UCSD-AML1 (cell line): ENCODE measurements around the gene KRT86.
A peak's percentile ranks its signal among the peaks of the same experiment; 100 is the strongest.
"Not testable (repeated sequence)": the region's sequence is repeated elsewhere in the genome, so short reads cannot be mapped to it uniquely, and the experiment has no call there.

Source experiments
- DNase-seq: peaks from one replicate; lab custom pipeline; 2025; ENCODE audit not compliant: unreplicated experiment; lab: John Stamatoyannopoulos, UW

The KRT86 gene

DNA sequence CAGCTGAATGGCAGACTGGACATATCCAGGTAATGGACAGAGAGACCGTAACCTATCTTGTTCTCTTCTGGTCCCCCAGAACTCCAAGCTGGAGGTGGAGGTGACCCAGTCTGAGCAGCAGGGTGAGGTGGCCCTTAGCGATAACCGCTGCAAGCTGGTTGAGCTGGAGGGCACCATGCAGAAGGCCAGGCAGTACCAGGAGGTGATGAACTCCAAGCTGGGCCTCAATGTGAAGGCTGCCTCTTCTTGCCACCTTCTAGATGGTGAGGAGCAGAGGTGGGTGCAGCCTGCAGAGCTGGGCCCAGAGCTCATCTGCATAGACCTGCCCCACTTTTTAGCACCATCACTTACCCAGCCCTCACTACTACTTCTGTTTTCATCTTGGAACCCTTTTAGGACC is 7.2 kb upstream of the KRT86 start:
- DNase-seq, result no peak

DNA sequence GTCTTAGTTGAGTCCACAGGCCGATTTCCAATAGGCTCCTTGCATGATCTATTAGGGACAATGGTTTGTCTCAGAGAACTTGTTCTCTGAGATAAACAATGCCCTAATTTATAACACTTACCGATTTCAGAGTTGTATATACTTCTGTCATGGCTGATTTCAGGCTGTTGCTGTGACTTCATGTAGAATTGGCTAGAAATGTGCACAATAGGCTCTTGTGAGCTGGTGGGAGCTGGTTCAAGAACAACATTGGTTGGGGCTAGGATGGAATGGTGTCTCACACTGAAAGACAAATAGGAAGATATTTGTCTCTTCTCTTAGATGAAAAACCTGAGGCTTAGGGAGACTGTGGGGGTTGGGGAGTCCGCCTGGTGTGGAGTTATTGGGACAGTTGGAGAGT is 6.7 kb upstream of the KRT86 start:
- no peak for DNase-seq

DNA sequence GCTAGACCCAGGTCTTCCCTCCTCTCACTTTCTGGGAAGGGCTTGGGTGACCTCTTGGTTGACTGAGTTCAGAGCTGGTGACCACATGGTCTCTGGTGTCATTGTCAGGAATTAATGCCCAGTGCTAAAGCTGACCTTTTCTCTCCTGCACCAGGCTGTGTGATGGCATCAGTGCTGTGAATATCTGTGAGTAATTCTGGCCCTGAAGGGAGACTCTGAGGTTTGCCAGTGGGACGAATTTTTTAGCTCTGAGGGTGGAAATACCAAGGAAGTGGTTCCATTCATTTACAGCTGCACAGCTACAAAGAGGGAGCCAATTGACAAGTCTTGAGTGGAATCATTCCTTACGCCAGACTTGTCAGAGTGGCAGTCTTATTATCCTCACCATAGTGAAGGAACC is 6.2 kb upstream of the KRT86 start:
- no peak for DNase-seq

DNA sequence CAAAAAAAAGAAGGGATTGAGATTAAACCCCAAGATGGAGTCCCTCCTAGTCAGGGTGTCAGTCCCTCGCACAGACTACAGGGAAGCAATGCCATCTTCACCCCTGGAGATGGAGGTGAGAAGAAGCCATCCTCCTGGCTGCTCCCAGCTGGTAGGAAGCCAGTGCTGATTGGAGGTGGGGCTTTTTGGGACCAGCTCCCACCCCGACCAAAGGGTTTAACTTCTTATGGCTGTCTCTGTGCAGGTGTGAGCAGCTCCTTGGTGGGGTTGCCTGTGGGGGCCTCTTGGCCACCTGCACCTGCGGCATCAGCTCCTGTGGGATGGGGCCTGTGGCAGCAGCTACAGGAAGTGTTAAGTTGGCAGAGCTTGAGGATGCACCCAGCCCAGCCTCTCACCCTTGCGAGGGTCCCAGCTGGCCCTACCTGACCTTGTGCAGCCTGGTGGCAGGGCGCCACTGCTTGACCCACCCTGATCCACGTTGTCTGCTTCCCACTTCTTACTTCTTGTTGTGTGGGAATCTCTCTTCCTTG is 3.8 kb upstream of the KRT86 start:
- no peak for DNase-seq

DNA sequence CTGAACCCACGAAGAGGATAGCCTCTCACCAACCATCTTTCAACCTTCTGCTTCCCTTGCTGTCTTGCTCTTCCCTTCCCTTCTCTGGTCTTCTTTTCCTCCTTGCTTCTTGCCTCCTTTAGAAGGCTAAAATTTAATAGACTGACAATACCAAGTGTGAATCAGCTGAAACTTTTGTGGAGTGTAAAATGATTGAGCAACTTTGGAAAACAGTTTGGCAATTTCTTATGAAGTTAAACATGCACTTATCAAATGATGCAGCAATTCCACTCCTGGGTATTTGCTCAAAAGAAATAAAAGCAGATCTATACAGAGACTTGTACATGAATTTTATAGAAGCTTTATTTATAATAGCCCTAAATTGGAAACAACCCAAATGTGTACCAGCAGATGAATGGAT is 3.3 kb upstream of the KRT86 start:
- DNase-seq, result no peak

DNA sequence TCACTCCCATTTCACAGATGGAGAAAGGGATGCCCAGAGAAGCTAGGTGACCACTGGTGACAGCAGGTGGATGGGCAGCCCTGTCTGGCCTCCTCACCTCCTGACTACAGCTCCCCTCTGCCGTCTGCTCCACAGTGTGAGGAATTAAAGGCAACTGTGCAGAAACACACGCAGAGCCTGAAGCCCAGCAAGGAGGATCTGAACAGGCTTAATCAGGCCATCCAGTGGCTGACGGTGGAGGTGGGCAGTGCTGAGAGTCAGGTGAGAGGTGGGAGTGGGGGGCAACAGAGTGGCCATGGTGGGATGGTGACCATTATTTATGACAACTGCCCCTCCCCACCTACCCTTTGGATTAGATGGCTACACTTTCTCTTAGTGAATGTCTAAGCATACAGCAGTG is 1.2 kb downstream of the KRT86 start:
- no peak for DNase-seq

DNA sequence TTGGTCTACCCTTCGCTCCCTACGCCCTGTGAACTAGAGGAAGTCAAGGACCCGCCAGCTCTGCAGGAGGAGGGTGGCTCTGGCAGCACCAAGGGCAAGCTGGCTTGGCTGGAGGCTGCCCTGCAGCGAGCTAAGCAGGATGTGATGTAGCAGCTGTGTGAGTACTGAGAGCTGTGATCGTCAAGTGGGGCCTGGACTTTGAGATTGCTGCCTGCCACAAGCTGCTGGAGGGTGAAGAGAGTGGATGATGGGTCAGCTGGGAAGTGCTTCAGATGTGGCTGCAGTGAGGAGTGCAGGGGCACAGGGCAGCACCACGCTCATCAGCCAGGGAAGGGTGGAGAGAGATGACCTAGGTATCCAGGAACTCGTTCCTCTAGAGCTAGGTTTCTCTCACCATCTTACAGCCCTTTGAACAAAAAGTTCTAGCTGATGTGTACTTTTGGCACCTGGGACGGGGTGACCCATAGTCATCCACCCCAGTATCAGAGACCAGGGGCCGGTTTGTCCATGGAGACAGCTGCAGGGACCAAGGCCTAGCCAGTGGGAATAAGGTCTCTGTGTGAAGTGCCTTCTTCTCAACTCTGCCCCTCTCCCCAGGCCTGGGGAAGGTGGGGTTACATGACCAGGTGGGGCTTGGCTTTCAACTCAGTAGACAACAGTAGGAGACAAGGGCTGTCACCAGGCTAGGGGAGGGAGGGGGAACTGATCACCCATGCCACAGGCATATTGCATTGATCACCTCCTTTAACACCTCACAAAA is 3.2 kb downstream of the KRT86 start:
- peak; percentile 47 for DNase-seq

DNA sequence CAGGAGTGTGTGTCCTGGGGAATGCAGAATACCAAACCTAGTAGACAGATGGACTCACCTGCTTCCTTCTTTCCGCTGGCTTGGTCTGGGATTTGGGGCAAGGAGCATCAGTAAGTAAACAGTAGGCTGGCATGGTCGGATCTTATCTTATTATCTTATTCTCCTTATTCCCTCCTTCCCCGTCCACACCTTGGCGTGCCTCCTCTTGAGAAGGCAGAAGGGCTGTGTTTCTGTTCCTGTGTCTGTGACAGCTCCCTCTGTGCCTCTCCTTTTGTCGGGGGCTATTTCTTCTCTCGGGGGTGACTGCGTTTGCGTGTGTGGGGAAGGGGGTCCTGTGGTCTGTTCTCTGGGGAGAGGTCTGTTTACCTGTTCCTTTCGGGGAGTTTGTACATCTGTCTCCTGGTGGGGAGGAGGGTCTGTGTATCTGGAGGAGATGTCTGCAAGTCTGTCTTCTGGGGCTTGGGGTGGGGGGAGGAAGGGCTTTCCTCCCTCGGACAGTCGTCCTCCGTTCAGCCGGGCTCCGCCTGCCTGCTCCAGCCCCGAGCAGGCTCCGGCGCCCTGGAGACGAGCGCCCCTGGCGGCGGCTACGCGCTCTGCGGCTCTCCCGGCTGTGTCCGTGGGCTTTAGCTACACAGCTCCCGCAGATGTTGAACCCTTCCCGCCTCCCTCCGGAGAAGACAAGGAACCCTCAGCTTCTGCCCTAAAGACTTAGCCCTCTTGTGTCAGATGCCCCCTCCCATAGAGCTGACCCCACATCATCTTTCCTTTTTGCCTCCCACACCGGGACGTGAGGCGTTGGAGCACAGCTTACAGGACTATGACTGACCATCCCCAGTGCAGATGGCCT is 4.4 kb downstream of the KRT86 start:
- peak; percentile 84 for DNase-seq

DNA sequence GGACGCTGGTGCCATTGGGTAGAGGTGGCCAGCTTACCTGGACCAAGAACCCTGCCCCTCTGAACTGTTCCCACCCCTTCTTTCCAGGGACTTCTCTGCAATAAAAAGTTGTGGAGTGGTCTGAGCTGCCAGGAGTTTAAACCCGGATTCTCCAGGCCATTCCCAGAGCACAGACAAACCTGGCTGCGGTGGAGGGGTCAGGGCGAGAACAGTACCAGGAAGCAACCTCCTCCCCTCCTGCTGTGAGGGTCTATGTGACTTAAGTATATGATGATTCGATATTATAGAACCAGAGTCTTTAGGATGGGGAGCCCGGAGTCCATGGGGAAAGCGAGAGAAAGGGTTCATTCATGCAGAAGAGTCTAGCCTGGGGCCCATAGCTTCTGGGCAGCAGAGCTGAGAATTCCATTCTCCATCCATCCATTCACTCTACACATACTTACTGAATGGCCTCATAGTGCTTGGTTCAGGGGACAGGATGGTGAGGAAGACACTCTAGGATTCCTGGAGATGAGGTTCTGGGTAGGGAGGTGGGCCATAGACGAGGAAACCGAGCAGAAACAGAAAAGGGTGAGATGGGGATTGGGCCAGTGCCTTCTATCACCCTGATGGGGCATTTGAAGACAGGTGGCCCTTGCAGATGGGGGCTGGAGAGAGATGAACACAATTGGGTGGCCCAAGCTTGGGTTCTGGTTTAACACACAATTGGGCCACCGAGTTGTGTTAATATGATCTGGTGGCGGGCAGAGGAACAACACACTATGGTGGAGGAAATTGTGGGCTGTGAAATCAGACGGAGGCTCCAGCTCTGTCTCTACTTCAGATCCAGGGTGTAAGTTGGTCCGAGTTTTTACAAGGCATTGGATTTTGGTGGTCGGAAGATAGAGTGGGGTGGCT is 5.2 kb downstream of the KRT86 start:
- no peak for DNase-seq

DNA sequence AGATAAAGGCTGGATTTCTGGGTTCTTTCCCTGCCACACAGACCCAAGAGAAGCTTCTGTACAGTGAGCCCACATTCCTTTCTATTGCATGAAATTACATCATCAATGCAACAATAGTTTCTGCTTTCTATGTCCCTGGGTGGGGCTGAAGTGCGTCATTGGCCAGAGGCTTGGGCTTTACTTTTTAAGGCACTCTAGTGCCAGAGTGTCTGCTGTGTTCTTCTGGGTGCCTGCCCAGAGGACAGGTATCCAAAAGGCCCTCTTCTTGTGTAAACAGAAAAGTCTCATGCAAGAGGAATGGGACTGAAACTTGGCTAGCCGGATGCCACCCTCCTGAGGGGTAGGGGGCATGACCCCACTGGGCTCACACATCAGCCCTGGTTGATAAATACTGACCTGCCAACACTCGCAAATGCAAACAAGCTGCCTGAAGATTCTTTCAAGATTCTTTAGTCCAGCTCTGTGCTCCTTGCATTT is 5.9 kb downstream of the KRT86 start:
- DNase-seq, result peak; percentile 55

DNA sequence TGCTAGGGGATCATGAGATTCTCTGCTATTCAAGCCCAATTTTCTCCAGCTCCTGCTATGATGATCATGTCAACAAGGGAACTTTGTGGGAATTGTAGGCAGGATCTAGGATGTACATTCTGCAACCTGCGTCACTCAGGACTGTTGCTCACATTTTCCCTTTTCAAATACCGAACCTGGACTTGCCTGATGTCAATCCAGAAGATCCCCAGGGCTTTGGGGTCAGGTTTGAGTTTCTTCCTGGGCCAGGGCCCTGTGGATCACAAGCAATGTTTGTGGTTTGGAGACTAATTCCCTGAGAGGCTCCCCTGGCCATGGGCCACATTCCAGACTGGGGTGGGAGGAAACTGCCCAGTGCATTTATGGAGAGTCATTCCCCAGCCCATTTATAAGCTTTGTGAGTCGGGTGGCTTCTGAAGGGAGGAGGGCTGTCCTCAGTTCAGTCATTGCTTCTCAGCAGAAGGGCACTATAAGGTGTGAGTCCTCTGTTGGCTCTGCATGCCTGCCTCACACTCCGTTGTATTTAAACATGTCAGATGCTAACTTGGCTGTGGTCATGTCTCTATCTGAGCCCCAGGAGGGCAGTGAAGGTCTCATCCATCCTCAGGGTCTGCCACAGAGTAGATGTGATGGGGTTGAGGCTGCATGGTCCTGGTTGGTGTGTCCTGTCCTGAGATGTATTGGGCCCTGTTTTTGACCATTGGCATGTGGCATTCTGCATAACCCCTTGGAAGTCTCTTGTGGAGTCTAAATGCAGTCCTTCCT is 6.5 kb downstream of the KRT86 start:
- DNase-seq, result no peak

DNA sequence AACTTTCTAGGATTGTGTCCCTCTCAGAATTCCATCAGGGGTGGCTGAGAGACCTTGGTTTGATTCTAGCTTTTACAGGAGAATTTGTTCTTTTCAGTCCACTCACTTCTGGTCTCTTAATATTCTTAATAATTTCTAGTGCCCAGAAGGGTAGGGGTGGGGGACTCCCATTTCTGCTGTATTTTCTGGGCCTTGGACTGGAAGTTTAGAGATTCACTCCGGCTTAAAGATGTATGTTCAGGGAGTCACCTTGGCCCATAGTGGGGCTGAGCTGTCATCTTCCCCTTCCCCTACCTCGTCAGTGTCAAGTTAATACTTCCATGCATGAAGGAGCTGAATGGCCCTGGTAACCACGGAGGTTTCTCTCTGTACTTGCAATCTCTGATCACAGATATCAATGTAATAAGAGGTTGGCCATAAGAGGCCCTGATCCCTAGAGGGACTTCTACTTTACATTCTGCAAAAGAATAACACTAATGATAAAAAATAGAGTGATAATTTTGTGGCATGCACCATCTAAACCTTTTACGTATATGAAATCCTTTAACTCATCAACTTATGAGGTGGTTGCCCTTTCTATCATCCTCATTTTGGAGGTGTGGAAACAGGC is 10.2 kb downstream of the KRT86 start:
- DNase-seq, result no peak

DNA sequence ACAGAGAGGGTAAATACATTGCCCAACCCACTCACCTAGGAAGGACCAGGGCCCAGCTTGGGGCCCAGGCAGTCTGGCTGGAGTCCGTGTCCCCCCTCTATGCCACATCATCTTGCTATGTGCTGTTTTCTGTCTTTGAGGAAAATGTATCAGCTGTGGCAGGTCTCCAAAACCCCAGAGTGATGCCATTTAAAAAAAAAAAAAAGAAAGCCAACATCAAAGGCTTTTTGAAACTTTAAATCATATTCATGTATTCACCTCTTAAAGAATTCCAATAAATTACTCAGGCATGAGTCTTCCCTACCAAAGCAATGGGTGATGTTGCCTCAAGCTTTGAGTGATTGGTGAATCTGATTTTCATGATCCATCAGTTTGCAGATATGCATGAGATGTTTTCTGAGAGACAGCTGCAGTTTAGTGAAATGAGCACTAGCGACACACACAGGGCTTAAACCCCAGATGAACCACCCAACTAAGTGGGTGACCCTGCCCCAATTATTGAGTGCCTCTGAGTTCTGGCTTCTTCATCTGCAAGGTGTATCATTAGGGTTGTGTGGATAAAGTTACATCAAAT is 10.8 kb downstream of the KRT86 start:
- DNase-seq, result no peak

DNA sequence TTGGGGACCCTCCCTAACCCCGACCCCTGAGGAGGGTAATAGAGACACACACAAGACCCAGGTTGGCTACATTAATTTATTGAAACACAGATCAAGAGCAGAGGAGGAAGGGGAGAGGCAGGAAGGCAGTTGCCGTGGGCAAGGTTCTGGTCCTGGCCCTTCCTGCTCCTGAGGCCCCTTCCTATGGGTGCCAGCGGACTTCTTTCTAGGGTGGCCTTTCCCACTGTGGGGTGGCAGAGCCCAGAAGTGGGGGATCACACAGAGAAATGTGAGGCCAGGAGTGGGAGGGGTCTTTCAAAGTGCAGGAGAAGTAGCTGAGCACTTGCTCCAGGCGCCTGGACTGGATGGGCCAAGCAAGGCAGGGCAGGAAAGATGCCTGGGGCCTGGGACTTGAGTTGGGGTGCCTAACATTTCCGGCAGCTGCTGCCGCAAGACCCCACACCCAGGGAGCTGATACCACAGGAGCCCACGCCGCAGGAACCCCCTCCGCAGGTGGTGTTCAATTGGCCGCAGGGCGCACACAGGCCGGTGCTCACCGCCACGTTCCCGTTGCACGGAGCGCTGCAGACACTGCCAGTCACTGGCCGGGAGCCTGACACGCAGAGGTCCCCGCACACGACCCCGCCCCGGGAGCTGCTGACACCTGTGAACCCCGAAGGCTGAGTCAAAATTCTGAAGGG is 11.5 kb downstream of the KRT86 start:
- DNase-seq, result no peak

DNA sequence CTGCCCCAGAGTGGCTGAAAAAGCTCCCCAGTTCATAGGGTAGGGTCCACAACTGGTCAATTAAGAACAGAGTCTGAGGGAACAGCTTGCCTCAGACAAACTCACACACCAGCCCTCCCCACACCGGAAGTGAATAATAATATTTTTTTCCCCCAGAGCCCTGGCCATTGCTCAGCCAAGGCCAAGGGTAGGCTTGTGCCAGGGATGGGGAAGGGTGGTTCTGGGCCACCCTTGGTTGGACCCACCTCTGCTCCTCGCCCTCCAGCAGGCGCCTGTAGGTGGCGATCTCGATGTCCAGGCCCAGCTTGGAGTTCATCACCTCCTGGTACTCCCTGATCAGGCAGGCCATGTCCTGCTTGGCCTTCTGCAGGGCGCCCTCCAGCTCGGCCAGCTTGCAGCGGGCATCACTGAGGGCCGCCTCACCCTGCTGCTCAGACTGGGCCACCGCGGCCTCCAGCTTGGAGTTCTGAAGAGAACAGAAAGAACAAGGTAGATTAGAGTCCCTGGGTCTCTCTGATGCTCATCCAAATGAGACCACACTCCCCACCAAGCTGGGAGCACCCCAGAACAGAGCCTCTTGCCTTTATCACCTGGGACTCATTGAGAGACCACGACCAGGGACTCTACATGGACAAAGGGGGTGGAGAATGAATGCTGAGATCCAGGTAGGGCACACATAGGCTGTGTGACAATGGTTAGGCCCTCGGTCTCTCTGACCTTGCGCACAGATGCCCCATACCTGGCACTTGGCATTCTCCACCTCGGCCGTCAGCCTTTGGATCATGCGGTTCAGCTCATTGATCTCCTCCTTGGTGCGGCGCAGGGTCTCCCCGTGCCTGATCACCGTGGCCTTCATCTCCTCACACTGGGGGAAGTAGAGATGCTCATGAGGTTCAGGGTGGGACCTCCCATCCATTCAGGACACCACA is 12.7 kb downstream of the KRT86 start:
- not testable (repeated sequence) for DNase-seq

DNA sequence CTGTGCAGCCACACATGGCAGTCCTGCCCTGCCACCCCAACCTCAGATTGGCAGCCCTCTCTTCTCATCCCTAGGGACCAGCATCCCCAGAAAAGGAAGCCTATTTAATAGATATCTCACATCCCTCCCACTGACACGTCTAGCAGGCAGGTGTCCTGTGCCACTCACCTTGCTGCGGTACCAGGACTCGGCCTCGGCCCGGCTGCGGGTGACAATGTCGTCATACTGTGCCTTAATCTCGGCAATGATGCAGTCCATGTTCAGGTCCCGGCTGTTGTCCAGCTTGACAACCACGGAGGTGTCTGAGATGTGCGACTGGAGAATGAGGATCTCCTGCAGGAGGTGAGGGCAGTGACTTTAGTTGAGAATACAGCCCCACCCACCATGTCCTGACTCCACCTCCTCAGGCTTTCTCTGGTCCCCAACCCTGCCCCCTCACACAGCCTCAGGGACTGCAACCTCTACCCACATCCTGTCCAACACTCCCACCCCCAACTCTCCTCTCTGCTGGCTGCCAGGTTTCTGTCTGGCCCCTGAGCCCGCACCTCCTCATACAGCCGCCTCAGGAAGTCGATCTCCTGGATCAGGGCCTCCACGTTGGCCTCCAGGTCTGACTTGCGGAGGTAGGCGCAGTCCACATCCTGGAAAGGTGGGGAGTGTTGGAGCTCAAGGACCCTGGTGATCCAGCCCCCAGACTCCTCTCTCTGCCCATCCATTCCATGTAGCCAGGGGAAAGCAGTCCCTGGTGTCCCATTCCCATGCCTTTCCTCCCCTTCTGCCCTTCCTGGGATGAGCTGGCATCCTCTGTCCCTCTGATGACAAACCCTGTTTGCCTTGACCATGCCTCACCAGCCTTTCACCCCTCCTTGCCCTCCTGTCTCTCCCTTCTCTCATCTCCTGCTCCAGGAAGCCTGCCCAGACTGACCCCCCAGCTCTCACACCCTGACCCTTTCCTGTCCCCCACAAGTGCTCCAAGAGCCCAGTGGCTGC is 13.7 kb downstream of the KRT86 start:
- peak; percentile 68 for DNase-seq
